Stimulated activated CD4-positive, alpha-beta T cell treated with anti-CD3 and anti-CD28 coated beads, Interleukin-12 subunit alpha, Interleukin-12 subunit beta, amount 100 ng/mL, for 48 hours (primary cell): Measurements from ENCODE around the gene PODXL.
"Not testable (repeated sequence)": the region's sequence is repeated elsewhere in the genome, so short reads cannot be mapped to it uniquely, and the experiment has no call there.

ENCODE experiments used
- DNase-seq, 3 donors: peaks; one replicate each; pipeline ENCODE4 v3.0.0-alpha.2; 2020; ENCODE audit warnings: low read depth in 2 of 3, low spot score in 1 of 3

Gene PODXL

DNA sequence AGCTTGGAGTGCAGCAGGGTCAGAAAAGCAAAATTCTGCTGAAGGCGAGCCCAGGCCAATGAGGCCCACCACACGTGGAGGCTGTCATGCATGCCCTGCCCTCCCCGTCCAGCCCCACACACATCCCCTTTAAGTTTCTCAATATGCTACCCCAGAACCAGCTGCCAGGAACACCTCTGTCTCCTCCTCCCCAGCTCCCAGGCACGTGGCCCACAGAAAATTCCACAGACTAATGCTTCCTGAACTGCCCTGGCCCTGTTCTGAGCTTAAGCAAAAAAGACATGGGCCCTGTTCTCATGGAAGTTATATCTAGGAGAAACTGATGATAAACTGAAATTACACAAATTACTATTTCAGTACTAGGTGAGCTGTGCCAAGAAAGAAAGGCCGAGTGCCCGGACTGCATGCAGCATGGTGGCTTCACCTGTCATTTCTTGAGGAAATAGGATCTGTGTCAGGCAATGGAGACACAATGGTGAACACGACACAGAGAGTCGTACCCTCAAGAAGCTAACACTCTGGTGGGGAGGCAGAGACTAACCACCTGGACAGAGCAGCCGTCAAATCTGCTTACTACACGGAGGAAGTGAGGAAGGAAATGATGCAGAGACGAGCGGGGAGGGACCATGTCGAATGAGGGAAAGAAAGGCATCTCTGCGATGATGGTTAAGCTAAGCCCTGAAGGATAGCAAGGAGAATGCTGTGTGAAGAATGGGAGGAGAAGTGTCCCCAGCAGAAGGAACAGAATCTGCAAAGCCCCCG, 44.5 kb downstream of the PODXL start:
- DNase-seq = no peak

DNA sequence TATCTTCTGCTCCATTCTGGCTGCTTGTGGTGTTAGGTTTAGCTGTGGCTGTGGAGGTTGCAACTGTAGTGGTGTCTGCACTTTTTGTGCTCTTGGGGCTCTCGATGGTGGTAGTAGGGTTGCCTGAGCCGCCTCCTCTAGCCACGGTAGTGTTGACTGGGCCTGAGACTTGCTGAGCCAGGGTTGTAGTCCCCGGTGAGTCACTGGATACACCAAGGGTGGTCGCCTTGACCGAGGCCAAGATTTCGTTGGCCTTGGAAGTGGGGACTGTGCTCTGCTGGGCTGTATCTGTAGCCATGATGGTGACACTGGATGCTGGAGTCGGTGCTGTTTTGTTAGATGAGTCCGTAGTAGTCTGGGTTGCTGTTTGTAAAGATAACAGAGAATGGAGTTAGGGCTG, 45.4 kb downstream of the PODXL start:
- no peak for DNase-seq

DNA sequence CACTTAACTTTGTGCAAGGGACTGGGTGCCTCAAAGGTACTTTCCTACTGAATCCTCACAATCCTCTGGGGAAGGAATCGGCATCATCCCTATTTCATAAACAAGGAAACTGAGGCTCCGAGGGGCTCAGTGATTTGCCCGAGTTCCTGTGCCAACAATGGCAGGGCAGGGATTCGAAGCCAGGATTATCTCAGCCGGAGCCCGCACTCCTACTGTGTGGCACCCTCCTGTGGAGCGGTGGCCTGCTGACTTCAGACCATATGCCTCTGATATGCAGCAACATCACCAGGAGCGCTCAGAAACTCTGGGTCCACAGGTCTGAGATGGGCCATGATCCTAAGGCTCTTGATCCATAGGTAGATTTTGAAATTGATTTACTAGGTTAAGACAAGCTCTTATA, 46.6 kb downstream of the PODXL start:
- DNase-seq = no peak

DNA sequence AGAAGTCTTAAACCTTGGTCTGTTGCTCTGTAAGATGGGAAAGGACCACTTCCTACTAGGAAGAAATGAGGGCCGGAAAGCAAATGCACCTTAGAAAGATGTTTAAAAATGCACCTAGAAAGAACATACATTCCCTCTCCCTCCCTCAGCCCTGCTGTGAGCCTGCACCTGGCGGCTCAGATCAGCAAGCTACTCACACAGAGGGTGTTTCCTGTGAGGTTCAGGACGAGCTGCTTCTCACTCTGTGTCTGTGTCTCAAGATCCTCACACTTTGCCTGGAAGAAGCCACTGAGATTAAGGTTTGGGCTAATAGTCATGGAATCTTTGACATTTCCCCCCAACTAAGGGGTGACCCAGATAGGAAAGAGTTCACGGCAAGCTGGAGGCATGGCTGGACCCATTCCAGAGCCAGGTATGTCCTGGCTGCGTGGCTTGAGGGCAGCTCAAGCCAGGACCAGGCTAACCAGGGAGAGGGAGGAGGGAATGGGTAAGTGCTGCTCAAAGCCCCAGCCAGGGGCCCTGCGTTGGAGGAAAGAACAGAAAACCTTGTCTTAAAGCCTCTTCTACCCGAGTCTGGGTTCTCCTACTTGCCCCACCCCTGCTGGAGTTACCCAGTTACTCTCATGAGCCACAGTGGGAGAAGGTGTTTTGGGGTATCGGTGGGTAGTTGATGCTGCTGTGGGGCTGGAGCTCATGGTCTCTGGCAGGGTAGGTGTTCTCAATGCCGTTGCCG, 47.5 kb downstream of the PODXL start:
- no peak for DNase-seq

GRCh38 chr7:131507592-131508331, 48.7 kb downstream of the PODXL start:
- peak; percentile 66 to 82 (median 70) for DNase-seq

DNA sequence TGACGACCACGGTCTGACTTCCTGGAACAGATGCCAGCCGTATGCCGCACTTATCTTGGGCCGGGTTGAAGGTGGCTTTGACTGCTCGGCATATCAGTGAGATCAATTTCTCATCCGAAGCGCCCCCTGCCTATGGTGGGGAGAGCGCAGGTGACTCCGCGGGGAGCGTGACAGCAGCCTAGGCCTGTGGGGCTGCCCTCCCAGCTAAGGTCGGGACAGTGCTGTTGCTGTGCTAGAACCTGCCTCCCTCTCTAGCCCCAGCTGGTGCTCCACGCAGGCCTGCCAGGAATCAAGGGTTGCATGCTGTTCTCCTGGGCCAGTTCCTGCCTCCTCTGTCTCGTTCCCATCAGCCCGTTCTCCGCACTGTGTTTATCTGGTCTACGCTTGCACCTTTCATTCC, 49.8 kb downstream of the PODXL start:
- DNase-seq = no peak

GRCh38 chr7:131505636-131506557, 50.5 kb downstream of the PODXL start:
- no peak for DNase-seq

DNA sequence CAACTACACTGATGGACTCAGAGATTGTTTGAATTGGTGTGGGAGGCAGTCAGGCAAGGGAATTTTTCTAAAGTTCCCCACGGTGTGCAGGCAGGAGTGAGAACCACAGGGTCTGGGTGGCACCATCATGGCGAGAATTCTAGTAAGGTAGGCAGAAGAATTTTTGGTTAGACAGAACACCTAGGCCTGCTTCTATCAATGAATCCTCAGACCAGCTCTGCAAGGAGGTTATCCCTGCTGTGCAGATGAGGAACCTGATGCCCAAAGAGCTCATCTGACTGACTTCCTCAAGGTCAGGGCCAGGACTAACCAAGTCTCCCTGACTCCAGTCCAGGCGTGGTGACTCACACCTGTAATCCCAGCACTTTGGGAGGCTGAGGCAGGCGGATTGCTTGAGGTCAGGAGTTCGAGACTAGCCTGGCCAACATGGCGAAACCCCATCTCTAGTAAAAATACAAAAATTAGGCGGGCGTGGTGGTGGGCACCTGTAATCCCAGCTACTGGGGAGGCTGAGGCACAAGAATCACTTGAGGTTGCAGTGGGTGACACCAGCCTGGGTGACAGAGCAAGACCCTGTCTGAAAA, 51.3 kb downstream of the PODXL start:
- DNase-seq = not testable (repeated sequence)

- no peak for DNase-seq
Measured at GRCh38 chr7:131504157-131504899, 52.1 kb downstream of the PODXL start.

DNA sequence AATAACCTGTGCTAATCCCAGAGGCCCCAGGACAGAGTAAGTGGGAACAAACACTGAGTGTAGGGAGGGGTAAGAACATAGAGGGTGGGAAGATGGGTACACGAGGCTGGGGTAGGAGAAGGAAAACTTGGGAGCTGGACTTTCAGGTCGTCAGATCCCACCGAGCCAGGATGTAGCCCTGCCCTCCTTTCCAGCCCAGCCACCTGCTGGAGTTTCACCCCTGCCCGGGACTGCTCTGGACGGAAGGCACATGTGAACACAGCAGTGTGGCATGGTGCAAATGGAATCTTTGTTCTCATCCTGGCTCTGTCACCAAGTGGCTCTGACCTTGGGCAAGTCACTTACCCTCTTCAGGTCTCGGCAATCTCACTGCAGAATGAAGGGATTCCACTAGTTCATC, 52.8 kb downstream of the PODXL start:
- no peak for DNase-seq

- no peak for DNase-seq
Measured at GRCh38 chr7:131502810-131503508, 53.5 kb downstream of the PODXL start.

- no peak for DNase-seq
Measured at GRCh38 chr7:131501930-131502685, 54.3 kb downstream of the PODXL start.

DNA sequence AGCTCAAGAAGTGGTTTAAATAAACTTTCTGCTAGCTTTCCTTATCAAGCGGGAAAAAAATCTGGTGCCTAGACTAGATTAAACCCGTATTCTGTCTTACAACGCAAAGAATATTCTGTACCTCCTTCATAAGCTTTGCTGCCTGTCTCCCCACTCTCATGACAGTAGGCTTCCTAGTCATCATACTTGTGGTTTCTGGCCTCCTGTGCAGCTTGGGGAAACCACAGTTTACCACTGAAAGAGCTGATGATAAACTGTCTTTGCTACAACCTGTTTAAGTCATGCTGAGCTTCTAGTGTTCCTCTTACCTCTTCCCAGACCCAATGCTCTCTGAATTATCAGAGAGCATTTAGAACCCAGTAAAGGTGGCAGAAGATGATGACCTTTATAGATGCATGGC, 55.0 kb downstream of the PODXL start:
- DNase-seq = peak; percentile 25 to 32 (median 27)

DNA sequence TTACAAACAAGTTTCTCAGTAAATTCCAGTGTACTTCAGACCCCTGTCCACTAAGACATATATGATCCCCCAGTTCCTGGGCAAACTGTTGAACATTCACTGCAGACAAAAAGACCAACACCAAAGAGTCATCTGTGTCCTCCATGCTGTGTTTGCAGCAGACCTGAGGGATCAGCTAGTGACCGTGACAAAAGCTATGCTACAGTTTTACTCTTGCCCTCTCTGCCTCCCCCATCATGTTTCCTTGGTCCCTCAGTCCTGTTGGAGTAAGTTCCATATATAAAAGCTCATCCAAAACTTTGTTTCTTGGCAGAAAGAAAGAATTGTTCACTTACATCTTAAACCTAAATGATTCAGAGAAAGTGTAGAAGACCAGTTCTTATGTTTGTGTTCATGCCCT, 56.1 kb downstream of the PODXL start:
- DNase-seq = no peak

- DNase-seq = no peak
Measured at GRCh38 chr7:131499801-131500200, 56.6 kb downstream of the PODXL start.

- DNase-seq = no peak
Measured at GRCh38 chr7:131498237-131498885, 58.1 kb downstream of the PODXL start.

- DNase-seq = no peak
Measured at GRCh38 chr7:131497454-131497853, 59.0 kb downstream of the PODXL start.
